Stimulated activated CD4-positive, alpha-beta T cell treated with anti-CD3 and anti-CD28 coated beads, Interleukin-15, amount 100 ng/mL, for 1 hour (primary cell): ENCODE data around the gene CCDC93.

Experiments used
- DNase-seq, 2 donors: peaks; one replicate each; pipeline ENCODE4 v3.0.0-alpha.2; 2020; ENCODE audit warnings: low read depth in 1 of 2, low spot score in 1 of 2

CCDC93 gene

GRCh38 chr2:117921520-117921919, 92.3 kb downstream of the CCDC93 start:
- DNase-seq, result no peak

- no peak for DNase-seq
These were observed 95.3 kb downstream of the CCDC93 start for GRCh38 chr2:117918608-117919007.

DNA sequence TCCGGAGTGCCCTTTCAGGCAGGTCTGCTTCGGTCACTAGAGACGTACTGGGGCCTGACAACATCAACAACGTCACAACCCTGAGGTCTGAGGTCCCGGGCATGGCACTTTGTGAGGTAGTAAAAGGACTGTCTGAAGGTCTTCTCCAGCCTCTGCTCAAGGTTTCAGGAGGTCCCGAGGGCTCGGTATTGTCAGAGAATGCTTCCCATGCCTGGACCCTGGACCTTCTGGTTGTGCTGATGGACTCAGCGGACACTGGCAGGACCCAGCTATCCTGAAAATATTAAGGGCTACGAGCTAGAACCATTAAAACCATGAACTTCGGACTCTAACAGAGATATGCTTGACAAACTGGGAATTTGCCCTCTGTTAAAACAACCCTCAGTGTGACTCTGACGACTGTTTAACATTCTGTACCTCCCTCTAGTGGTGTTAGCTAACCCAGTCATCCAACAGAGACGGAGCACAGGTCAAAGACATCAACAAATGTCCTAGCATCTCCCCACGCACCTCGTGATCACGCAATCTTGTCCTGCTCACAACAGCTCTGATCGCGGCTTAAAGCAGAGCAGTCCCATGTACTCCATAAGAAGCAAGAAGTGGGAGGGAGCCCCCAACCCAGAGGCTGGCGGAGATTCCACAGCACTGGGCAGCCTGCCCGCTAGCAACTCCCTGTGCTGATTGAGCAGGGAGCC, 96.5 kb downstream of the CCDC93 start:
- no peak for DNase-seq

- DNase-seq, result no peak
These were observed 110.9 kb downstream of the CCDC93 start for GRCh38 chr2:117902933-117903332.

GRCh38 chr2:117888897-117889296, 125.0 kb downstream of the CCDC93 start:
- no peak for DNase-seq

DNA sequence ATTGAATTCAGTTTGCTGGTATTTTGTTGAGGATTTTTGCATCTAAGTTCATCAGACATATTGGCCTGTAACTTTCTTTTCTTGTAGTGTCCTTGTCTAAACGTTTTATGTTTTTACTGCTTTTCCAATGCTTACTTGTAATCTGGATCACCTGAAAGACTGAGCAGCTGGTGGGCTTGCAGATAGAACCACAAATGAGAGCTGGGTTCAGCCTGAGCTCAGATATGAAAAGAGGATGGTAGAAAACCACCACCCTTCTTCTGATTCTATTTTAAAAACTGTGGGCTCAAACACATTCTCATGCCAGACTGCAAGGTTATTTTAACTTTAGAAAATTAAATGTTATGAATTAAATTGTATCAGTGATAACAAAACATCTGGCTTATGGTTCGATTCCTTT, 128.6 kb downstream of the CCDC93 start:
- no peak for DNase-seq

GRCh38 chr2:117879003-117879402, 134.9 kb downstream of the CCDC93 start:
- no peak for DNase-seq

DNA sequence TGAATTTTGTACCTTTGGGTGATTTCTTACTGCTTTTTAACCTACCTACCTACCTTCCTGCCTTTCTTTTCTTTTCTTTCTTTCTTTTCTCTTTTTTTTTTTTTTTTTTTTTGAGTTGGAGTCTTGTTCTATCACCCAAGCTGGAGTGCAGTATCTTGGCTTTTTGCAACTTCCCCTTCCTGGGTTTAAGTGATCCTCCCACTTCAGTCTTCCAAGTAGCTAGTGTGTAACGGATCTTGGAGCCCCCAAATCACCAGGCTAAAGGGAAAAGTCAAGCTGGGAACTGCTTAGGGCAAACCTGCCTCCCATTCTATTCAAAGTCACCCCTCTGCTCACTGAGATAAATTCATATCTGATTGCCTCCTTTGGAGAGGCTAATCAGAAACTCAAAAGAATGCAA, 138.1 kb downstream of the CCDC93 start:
- no peak for DNase-seq
